PC-9 (cell line): ENCODE results near the gene KCNN3. TPM values are rescaled to one million over a fixed set of nuclear protein-coding genes. Genes with fewer than 3 reads are reported as not detected.

Experiments
- BruUV-seq: library from RNA; stranded (reverse); fragments of 400-500 nt; replicated peaks from 2 replicates; lab custom pipeline; 2021; lab: Mats Ljungman, UMichigan
- CTCF ChIA-PET: fragments of 300-600 bp; sonication (Branson Sonifier 250); formaldehyde crosslinking; loops from one replicate; lab custom pipeline; 2022; ENCODE audit warnings: antibody characterized with exemption; lab: Charles Lee
- POLR2A ChIA-PET: fragments of 300-600 bp; sonication (Branson Sonifier 250); formaldehyde crosslinking; loops from one replicate; lab custom pipeline; 2022; ENCODE audit warnings: antibody characterized with exemption; ENCODE audit not compliant: unreplicated experiment; lab: Charles Lee
- DNase-seq, 2 experiments: peaks; one replicate each; pipeline versions ENCODE4 v3.0.0 to v3.0.0-alpha.2; 2015 to 2022; ENCODE audit warnings: mixed read lengths in 1 of 2
- H2AFZ ChIP-seq: fragments of 200-600 bp; sonication (generic); 2 replicates; pipeline ENCODE4 v1.8.1; 2017; ENCODE audit warnings: antibody characterized with exemption
- H3F3A ChIP-seq: fragments of 200-600 bp; sonication (generic); 2 replicates; pipeline ENCODE4 v1.8.1; 2017; ENCODE audit warnings: antibody characterized with exemption, mild to moderate bottlenecking, low read depth; ENCODE audit not compliant: insufficient read depth
- H3K27ac ChIP-seq: fragments of 200-600 bp; sonication (generic); 2 replicates; pipeline ENCODE4 v1.6.1; 2016; ENCODE audit warnings: mixed run types
- H3K27me3 ChIP-seq: fragments of 200-600 bp; sonication (generic); 2 replicates; pipeline ENCODE4 v1.6.1; 2016; ENCODE audit warnings: low read depth, mixed run types; ENCODE audit not compliant: insufficient read depth
- H3K36me3 ChIP-seq: fragments of 200-600 bp; sonication (generic); 2 replicates; pipeline ENCODE4 v1.6.1; 2016; ENCODE audit warnings: low read depth, mixed run types
- H3K4me1 ChIP-seq: fragments of 200-600 bp; sonication (generic); replicated peaks from 2 replicates; pipeline ENCODE4 v1.6.1; 2016; ENCODE audit warnings: mixed run types; ENCODE audit not compliant: insufficient read depth
- H3K4me2 ChIP-seq: fragments of 200-600 bp; sonication (generic); 2 replicates; pipeline ENCODE4 v1.6.1; 2017; ENCODE audit warnings: mixed run types
- H3K4me3 ChIP-seq: fragments of 200-600 bp; sonication (generic); 2 replicates; pipeline ENCODE4 v1.6.1; 2016; ENCODE audit warnings: mixed run types
- H3K79me2 ChIP-seq: fragments of 200-600 bp; sonication (generic); 2 replicates; pipeline ENCODE4 v1.6.1; 2017; ENCODE audit warnings: low read depth, mixed run types
- H3K9me2 ChIP-seq: fragments of 200-600 bp; sonication (generic); 2 replicates; pipeline ENCODE4 v1.8.1; 2017; ENCODE audit warnings: mild to moderate bottlenecking; ENCODE audit not compliant: insufficient read depth
- H3K9me3 ChIP-seq: fragments of 200-600 bp; sonication (generic); 2 replicates; pipeline ENCODE4 v1.8.1; 2016; ENCODE audit warnings: low read depth; ENCODE audit not compliant: insufficient read depth
- H4K20me1 ChIP-seq: fragments of 200-600 bp; sonication (generic); 2 replicates; pipeline ENCODE4 v1.8.1; 2017; ENCODE audit not compliant: insufficient read depth
- CTCF ChIP-seq: fragments of 200-600 bp; sonication (generic); conservative IDR thresholded peaks from 2 replicates; pipeline ENCODE4 v1.6.1; 2017; ENCODE audit warnings: mixed run types, antibody characterized with exemption, mild to moderate bottlenecking, moderate library complexity
- EZH2 ChIP-seq: fragments of 200-600 bp; sonication (generic); IDR thresholded peaks from 2 replicates; pipeline ENCODE4 v1.8.0; 2017; ENCODE audit warnings: antibody characterized with exemption, low read depth
- intact Hi-C: fragments of 100-400 bp; cut with micrococcal nuclease; formaldehyde crosslinking; loops from one replicate; pipeline ENCODE4 v1.10.0; 2022; ENCODE audit not compliant: unreplicated experiment
- total RNA-seq: library from RNA; stranded (reverse); gene quantifications from 2 replicates; pipeline ENCODE4 v1.2.3, GENCODE V29; 2021

Gene KCNN3
- total RNA-seq, 1 experiment from 2014 or later: 1.1 TPM

- Histone ChIP-seq H3K4me2 (no peak overlapping the region), H3F3A (no peaks in the 10 kb centered on the region), H3K4me1 (no peaks in the 10 kb centered on the region), H3K9me3 (no peaks in the 10 kb centered on the region), H3K4me3 (no peak overlapping the region), H3K27ac (no peak overlapping the region), H3K27me3 (peaks cover 86% of the 10 kb centered on the region), H3K36me3 (no peaks in the 10 kb centered on the region), H3K79me2 (no peaks in the 10 kb centered on the region), H3K9me2 (no peaks in the 10 kb centered on the region), H4K20me1 (peaks cover 3% of the 10 kb centered on the region; the same call in 1 of the 2 replicates), H2AFZ (no peak overlapping the region)
- POLR2A ChIA-PET: no interaction called here
- TF ChIP-seq CTCF (no peak), EZH2 (no peak)
- BruUV-seq: no TSS peak
- CTCF ChIA-PET: no interaction called here
- DNase-seq: no peak
- intact Hi-C loops: no loop called here
Observed at GRCh38 chr1:154752273-154753030, 117.6 kb downstream of the KCNN3 start.

- no TSS peak for BruUV-seq
- Histone ChIP-seq H3K36me3 (no peaks in the 10 kb centered on the region), H3K79me2 (no peaks in the 10 kb centered on the region), H3K4me3 (no peak overlapping the region), H2AFZ (no peak overlapping the region), H3K27me3 (peaks cover 86% of the 10 kb centered on the region), H3K9me2 (no peaks in the 10 kb centered on the region), H3F3A (no peaks in the 10 kb centered on the region), H3K9me3 (no peaks in the 10 kb centered on the region), H4K20me1 (peaks cover 3% of the 10 kb centered on the region; the same call in 1 of the 2 replicates), H3K4me2 (no peak overlapping the region), H3K4me1 (no peaks in the 10 kb centered on the region), H3K27ac (no peak overlapping the region)
- intact Hi-C loops: no loop called here
- ChIA-PET POLR2A (no interaction called here), CTCF (no interaction called here)
- no peak for DNase-seq
- no peak for TF ChIP-seq EZH2
- TF ChIP-seq CTCF: no peak
Observed at GRCh38 chr1:154751690-154752089, 118.4 kb downstream of the KCNN3 start.

- no peaks in the 10 kb centered on the region for H3K9me2 ChIP-seq
- no peak for DNase-seq
- intact Hi-C loops: no loop called here
- POLR2A ChIA-PET: no interaction called here
- H2AFZ ChIP-seq: no peak overlapping the region
- H3K4me1 ChIP-seq: no peaks in the 10 kb centered on the region
- no peaks in the 10 kb centered on the region for H3K9me3 ChIP-seq
- H3F3A ChIP-seq: no peaks in the 10 kb centered on the region
- TF ChIP-seq EZH2: no peak
- TF ChIP-seq CTCF: no peak
- H3K27me3 ChIP-seq: peaks cover 89% of the 10 kb centered on the region
- CTCF ChIA-PET: no interaction called here
- no peaks in the 10 kb centered on the region for H3K79me2 ChIP-seq
- no peak overlapping the region for H3K4me2 ChIP-seq
- no peak overlapping the region for H3K4me3 ChIP-seq
- no peaks in the 10 kb centered on the region for H3K36me3 ChIP-seq
- peaks cover 3% of the 10 kb centered on the region; the same call in 1 of the 2 replicates for H4K20me1 ChIP-seq
- H3K27ac ChIP-seq: no peak overlapping the region
- no TSS peak for BruUV-seq
Observed at GRCh38 chr1:154750681-154751665, 119.1 kb downstream of the KCNN3 start.
